ENCODE data around the gene C1orf105.

The C1orf105 gene

DNA sequence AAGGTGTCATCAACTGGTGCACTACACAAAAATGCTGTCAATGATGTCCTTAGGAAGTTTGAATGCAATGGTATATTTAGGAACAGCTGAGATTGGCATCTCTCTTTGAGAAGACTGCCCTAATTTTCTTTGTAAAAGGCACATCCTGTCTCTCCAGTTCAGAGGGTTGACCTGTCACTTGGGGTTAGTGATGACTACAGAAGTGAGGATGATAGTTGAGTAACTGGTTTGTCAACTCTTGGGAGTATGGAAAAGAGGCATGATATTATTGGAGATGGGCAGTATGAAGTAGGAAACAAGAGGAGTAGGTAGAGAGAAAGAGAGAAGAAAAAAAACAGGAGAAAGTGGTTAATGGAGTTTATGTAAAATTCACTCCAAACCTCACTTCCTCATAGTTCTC is 63.8 kb downstream of the C1orf105 start:
- Histone ChIP-seq H3K9me2 (replicated peaks; ENCODE audit: insufficient read depth, low read length) (no peaks in the 10 kb centered on the region), H3K27me3 (replicated peaks; ENCODE audit: insufficient read depth, low read length) (no peaks in the 10 kb centered on the region), H3K4me2 (ENCODE audit: low read depth, low read length) (no peak overlapping the region), H3K79me2 (ENCODE audit: low read length) (no peaks in the 10 kb centered on the region), H2AFZ (ENCODE audit: low read length) (no peak overlapping the region), H3K4me1 (ENCODE audit: low read length) (no peaks in the 10 kb centered on the region), H3K4me3 (ENCODE audit: low read length) (no peak overlapping the region), H3K36me3 (replicated peaks; ENCODE audit: insufficient read depth, low read length) (no peaks in the 10 kb centered on the region), H3K9ac (ENCODE audit: low read length) (no peak overlapping the region), H3K27ac (ENCODE audit: low read length) (no peak overlapping the region), H3F3A (ENCODE audit: insufficient read depth, low read length) (no peaks in the 10 kb centered on the region), H3K9me3 (replicated peaks; ENCODE audit: insufficient read depth, low read length) (no peaks in the 10 kb centered on the region), H4K20me1 (ENCODE audit: insufficient read depth, low read length) (no peaks in the 10 kb centered on the region)
- no peak for DNase-seq
- TF ChIP-seq, protein P1, sequence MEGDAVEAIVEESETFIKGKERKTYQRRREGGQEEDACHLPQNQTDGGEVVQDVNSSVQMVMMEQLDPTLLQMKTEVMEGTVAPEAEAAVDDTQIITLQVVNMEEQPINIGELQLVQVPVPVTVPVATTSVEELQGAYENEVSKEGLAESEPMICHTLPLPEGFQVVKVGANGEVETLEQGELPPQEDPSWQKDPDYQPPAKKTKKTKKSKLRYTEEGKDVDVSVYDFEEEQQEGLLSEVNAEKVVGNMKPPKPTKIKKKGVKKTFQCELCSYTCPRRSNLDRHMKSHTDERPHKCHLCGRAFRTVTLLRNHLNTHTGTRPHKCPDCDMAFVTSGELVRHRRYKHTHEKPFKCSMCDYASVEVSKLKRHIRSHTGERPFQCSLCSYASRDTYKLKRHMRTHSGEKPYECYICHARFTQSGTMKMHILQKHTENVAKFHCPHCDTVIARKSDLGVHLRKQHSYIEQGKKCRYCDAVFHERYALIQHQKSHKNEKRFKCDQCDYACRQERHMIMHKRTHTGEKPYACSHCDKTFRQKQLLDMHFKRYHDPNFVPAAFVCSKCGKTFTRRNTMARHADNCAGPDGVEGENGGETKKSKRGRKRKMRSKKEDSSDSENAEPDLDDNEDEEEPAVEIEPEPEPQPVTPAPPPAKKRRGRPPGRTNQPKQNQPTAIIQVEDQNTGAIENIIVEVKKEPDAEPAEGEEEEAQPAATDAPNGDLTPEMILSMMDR (IDR thresholded peaks at IDR 0.05; ENCODE audit: low read length), result no peak
- TF ChIP-seq EZH2phosphoT487 (IDR thresholded peaks at IDR 0.05; ENCODE audit: low read length), result no peak
- TF ChIP-seq EZH2 (optimal IDR thresholded peaks at IDR 0.05; ENCODE audit: low read depth, low read length), result no peak

DNA sequence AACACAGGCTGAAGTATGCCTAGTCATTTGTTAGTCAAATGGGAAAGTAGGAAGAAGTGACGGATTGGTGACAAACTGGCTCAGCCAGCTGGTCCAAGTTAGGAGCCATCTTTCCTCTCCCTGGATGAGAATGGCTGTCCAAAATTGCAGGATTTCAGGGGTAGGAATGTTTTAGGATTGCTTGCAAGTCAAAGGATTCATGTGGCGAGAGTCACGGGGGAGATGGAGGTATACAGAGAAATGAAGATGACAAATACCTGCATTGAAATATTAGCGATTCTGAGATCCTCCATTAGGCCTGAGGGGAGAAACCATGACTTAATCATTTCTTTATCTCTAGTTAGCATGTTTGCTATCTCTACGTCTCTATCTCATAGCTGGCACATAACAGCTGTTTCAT is 65.1 kb downstream of the C1orf105 start:
- Histone ChIP-seq H3K4me3 (ENCODE audit: low read length) (no peak overlapping the region), H3K4me1 (ENCODE audit: low read length) (no peaks in the 10 kb centered on the region), H3K9me3 (replicated peaks; ENCODE audit: insufficient read depth, low read length) (no peaks in the 10 kb centered on the region), H3F3A (ENCODE audit: insufficient read depth, low read length) (no peaks in the 10 kb centered on the region), H3K36me3 (replicated peaks; ENCODE audit: insufficient read depth, low read length) (no peaks in the 10 kb centered on the region), H3K9ac (ENCODE audit: low read length) (no peak overlapping the region), H4K20me1 (ENCODE audit: insufficient read depth, low read length) (no peaks in the 10 kb centered on the region), H3K9me2 (replicated peaks; ENCODE audit: insufficient read depth, low read length) (no peaks in the 10 kb centered on the region), H3K79me2 (ENCODE audit: low read length) (no peaks in the 10 kb centered on the region), H2AFZ (ENCODE audit: low read length) (no peak overlapping the region), H3K4me2 (ENCODE audit: low read depth, low read length) (no peak overlapping the region), H3K27me3 (replicated peaks; ENCODE audit: insufficient read depth, low read length) (no peaks in the 10 kb centered on the region), H3K27ac (ENCODE audit: low read length) (no peak overlapping the region)
- TF ChIP-seq, protein P1 (IDR thresholded peaks at IDR 0.05; ENCODE audit: low read length), result no peak
- TF ChIP-seq EZH2 (optimal IDR thresholded peaks at IDR 0.05; ENCODE audit: low read depth, low read length) (no peak), EZH2phosphoT487 (IDR thresholded peaks at IDR 0.05; ENCODE audit: low read length) (no peak)
- no peak for DNase-seq

DNA sequence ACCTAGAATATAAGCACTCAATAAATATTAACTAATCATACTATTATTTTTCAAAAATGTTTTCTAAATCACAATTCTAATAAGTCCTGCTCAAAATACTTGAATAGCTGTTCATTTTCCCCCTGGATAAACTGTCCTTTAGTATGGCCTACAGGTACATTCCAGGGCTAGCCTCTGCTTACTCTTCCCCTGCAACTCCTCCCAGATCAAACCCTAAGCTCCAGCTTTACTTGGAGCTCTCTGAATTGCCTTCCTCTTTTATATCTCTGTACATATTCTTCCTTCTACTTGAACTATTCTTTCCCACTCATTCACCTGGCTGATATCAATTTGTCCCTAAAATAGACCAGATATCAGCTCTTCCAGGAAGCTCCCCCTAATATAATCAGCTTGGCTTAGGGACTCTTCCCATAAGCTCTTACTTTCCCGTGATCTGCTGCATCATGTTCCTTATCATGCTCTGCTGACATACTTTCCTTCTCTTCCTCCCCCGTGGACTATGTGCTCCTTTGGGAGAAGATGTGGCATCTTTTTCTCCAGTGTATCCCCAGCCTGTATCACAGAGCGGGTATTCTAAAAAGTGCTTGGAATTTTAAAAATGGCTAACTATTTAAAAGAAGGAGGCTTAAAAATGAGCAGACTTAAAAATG is 66.4 kb downstream of the C1orf105 start:
- Histone ChIP-seq H4K20me1 (ENCODE audit: insufficient read depth, low read length) (no peaks in the 10 kb centered on the region), H3K27ac (ENCODE audit: low read length) (no peak overlapping the region), H3K4me3 (ENCODE audit: low read length) (no peak overlapping the region), H3K9ac (ENCODE audit: low read length) (no peak overlapping the region), H3F3A (ENCODE audit: insufficient read depth, low read length) (no peaks in the 10 kb centered on the region), H3K9me3 (replicated peaks; ENCODE audit: insufficient read depth, low read length) (no peaks in the 10 kb centered on the region), H3K36me3 (replicated peaks; ENCODE audit: insufficient read depth, low read length) (no peaks in the 10 kb centered on the region), H3K9me2 (replicated peaks; ENCODE audit: insufficient read depth, low read length) (no peaks in the 10 kb centered on the region), H3K4me2 (ENCODE audit: low read depth, low read length) (no peak overlapping the region), H3K27me3 (replicated peaks; ENCODE audit: insufficient read depth, low read length) (no peaks in the 10 kb centered on the region), H3K4me1 (ENCODE audit: low read length) (no peaks in the 10 kb centered on the region), H3K79me2 (ENCODE audit: low read length) (no peaks in the 10 kb centered on the region), H2AFZ (ENCODE audit: low read length) (no peak overlapping the region)
- DNase-seq, result no peak
- TF ChIP-seq EZH2phosphoT487 (IDR thresholded peaks at IDR 0.05; ENCODE audit: low read length) (no peak), EZH2 (optimal IDR thresholded peaks at IDR 0.05; ENCODE audit: low read depth, low read length) (no peak)
- TF ChIP-seq, protein P1 (IDR thresholded peaks at IDR 0.05; ENCODE audit: low read length), result no peak

Data from MM.1S (cell line).